Mammary microvascular endothelial cell (primary cell): ENCODE results near the gene PVALB. TPM values are rescaled to one million over a fixed set of nuclear protein-coding genes. Genes with fewer than 3 reads are reported as not detected.

Source experiments
- total RNA-seq: library from RNA; depleted of rRNA; stranded (reverse); fragments of >200 nt; gene quantifications from 2 replicates; pipeline ENCODE4 v1.2.3, GENCODE V29; 2015

PVALB gene, protein sequence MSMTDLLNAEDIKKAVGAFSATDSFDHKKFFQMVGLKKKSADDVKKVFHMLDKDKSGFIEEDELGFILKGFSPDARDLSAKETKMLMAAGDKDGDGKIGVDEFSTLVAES
- not detected in 2 replicates for total RNA-seq

DNA sequence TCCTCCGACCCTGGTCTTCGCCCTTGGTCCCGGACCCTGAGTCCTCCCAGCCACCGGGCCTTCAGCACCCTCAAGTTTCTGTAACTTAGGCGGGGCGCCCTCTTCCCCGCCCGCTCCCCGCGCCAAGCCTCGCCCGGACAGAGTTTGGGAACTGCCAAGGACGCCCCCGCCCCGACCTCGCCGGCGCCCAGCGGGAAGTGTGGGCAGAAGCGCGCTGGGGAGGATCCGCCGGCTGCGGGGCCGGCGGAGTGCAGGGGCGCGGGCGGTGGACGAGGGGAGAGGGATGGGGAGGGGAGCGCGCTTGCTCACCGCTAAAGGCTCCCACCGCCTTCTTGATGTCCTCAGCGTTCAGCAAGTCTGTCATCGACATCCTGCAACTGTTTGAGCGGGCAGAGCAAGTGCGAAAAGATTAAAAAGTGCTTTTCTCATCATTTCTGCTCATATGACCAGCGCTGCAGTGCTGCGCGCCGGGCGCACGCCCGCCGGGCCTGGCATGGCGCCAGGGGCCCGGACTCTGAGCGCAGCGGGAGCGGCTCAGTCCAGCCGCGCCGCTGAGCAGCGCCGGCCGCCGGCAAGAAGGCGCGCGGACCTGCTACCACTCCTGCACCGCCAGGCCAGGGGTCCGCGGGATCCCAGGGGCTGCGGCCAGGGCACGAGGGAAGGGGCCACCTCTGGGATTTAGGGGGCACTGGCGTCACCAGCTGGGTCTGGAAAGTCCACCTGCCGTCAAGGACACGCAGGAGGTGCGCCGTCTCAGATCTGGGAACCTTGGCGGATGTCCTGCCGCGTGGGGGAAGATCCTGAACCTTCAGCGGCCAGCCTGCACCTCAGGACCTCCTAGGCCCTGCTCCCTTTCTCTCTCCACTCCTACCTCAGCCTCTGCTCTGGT lies at the start of gene PVALB:
PVALB (minus strand) TSS at position 400 of the 889 bp plus-strand sequence; CDS start at position 370, 30 bp downstream.

DNA sequence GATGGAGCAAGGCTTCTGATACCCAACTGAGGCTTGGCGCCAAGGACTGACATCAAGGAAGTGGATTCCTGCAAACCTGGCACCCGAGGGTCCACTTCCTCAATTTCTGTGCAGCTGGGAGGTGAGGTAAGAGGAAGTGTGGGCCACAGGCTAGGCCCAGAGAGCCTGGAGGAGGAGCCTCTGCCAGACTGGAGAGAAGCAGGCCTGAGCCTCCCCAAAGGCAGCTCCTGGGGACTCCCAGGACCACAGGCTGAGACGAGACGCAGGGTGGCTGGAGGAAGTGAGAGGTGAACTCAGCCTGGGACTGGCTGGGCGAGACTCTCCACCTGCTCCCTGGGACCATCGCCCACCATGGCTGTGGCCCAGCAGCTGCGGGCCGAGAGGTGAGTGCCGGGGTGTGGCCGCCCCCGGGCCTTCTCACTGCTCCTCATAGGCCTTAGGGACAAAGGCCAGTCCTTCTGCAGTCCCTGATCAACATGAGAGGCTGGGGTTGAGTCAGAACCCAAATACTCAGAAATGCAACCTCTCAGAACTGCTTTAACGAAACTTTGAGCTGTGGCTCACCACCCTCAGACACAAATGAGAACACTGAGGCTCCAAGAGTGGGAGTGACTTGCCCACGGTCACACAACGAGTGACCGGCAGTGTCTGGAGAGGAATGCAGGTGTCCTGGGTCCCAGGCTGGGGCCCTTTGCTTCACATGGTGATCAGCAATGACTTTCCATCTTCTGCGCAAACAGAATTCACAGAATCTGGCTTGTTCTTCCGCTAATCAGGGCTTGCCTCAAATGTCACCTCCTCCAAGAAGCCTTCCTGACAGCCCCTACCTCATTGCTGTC lies 44.2 kb upstream of the PVALB start, which contains the start of gene NCF4:
NCF4 (plus strand) TSS at position 186 of the 839 bp plus-strand sequence; CDS start at position 352, 166 bp downstream.

DNA sequence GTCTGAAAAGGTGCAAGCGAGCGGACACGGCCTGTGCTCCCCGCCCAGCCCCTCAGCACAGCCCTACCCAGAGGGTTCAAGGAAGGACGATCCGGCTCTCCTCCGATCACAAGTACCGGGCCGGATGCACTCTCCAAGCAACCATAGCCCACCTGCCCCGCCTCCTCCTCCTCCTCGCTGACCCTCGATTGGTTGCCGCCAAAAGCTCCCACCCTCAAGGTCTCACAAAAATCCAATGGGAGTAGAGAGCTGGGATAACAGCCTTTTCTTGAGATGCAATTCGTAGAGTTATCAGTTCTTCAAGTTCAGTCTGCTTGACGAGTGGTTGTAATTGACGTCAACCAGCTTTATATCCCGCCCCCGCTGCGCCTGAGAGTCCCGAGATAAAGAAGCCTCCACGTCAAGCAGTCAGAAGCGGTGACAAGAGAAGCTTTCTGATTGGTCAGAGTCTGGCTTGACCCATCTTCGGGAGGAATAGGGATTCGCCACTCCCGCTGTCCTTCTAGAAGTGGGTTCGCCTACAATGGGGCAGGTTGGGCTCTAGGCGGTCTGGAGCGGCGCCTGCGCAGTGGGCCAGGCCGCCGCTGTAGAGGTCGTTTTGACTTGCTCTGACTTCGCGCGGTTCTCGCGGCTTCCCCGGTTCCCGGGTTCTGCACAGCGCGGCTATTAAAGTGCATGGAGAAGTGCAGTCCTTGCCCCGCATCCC lies 40.7 kb downstream of the PVALB start, which contains the start of gene IFT27:
IFT27 (minus strand) TSS at position 156 of the 706 bp plus-strand sequence. CDS start 412 bp downstream, outside the sequence.

Other genes starting within 250 kb of the PVALB start
- not detected in 2 replicates for gene CACNG2, start 113.3 kb downstream of the PVALB start, total RNA-seq
- gene IFT27, start 40.9 kb downstream of the PVALB start, total RNA-seq, result 13.9 and 15.8 TPM in 2 replicates
- gene NCF4, start 44.0 kb upstream of the PVALB start, total RNA-seq, result not detected in 2 replicates
- 9.5 and 10.5 TPM in 2 replicates for gene CSF2RB, start 96.6 kb upstream of the PVALB start, total RNA-seq
- 36.4 and 40.8 TPM in 2 replicates for gene TST, start 202.4 kb upstream of the PVALB start, total RNA-seq
- 123 and 124 TPM in 2 replicates for gene MPST, start 202.7 kb upstream of the PVALB start, total RNA-seq
- gene KCTD17, start 234.7 kb upstream of the PVALB start, total RNA-seq, result 34.4 and 38.0 TPM in 2 replicates